HPDE6-E6E7 (cell line): Measurements from ENCODE around the gene FAM43A.

Experiments
- DNase-seq: peaks from one replicate; pipeline ENCODE4 v3.0.0; 2011; ENCODE audit warnings: missing footprints; ENCODE audit errors: extremely low spot score

FAM43A gene

DNA sequence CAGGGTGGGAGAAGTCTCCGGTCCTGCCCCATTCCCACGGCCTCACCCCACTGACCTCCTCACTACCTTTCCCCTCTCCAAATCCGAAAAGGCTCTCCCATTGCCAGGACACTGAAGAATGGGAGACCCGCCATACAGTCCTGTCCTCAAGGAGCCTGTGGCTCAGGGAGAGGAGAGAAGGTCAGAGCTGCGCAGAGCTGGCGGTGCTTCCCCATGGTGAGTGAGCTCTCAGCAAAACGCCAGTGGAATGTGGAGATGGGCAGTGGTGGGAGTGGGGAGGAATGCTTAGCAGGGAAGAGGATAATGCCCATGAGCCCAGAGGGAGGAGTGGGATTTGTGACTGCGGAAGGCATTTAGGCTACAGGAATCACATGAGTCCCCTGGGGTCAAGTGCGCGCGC, 20.1 kb downstream of the FAM43A start:
- DNase-seq: no peak

DNA sequence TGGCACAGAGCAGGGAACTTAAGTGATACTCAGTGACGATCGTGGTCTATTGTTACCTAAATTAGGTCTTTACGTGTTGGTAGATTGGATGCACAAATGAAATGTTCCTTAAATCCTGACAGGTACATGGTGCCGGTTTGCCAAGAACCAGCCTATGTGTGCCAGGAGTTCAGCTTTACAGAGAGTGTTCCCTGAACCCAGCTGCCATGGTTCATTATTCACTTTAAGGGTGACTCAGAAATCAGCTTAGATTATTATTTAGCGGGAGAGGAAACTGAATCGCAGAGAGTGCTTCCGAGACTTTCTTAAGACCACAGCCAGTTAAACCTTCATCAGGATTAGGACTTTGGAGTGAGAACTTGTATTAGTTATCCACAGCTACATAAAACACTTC, 21.5 kb downstream of the FAM43A start:
- no peak for DNase-seq

DNA sequence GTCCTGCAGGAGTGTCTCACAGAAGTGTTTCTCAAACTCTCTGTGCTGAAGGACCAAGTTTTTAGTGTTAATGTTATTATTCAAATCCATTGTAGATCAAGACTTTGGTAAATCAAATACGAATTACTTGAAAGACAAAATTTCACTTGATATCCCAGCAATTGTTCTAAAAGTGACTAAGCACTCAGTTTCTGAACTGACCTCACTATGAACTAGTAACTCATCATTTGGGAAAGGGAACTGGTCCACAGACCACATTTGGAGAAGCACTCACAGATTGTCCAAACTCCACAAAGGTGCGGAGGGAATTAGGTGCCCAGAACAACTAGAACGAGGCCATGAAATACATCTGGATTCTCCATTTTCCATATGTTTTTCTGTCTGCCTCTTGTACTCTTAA, 25.6 kb downstream of the FAM43A start:
- no peak for DNase-seq

DNA sequence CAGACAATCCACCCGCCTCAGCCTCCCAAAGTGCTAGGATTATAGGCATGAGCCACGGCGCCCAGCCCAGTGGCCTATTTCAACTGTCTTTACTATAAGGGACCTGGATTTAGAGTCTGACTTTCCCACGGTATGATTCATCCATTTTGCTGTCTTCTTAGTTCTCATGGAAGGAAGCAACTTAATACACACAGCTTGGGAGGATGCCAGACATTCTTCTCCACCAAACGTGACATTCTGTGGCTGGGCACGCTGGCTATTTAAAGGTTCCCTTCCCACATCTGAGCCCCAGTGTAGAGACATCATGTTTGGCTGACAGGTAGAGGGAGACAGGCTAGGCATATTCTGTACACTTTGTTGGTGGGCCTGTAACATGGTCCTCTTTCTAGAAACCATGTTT, 26.2 kb downstream of the FAM43A start:
- peak; percentile 69 for DNase-seq

DNA sequence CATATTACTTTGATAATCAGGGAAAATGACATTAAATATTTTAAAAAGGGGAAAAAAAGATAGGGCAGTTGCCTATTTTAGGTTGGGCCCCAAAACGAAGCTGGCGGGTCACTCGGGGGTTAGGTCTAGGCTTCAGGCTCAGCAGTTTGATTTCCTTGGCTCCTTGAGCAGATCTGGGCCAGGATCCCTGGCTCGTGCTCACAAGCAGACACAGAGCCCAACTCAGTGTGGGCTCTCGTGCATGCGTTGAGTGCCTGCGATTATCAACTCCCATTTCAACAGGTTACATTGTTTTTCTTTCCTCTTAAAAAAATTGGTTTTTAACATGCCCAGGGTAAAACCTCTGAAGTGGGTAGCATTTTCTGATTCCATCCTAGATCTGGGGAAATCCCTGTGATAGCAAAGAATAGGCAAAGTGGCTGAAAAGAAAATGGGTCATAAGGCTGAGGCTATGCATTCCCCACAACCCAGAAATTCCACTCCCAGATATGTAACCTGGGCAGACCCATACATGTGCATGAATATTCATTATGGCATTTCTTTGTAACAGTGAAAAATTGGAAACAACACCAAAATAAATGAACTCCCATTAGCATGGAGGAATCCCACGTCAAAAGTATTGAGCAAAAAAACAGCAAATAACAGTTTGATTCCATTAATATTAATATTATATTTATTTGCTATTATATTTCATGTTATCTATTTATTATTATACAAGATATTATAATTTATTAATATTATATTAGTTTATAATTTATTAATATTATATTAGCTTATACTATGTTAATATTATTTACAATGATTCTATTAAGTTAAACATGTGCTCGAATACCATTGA, 27.8 kb downstream of the FAM43A start:
- no peak for DNase-seq

DNA sequence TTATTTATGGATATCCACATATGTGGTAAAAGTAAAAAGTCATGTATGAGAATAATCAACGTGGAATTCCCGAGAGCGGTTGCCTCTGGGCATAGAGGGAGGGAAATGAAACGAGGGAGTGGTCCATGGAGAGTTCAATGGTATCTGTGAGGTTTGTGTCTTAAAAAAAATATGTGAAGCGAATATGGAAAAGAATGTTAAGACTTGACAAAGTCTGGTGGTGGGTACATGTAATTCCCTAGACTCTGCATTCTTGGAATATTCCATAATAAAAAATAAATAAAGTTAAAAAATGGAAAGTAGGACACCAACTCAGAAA, 28.4 kb downstream of the FAM43A start:
- DNase-seq: no peak

DNA sequence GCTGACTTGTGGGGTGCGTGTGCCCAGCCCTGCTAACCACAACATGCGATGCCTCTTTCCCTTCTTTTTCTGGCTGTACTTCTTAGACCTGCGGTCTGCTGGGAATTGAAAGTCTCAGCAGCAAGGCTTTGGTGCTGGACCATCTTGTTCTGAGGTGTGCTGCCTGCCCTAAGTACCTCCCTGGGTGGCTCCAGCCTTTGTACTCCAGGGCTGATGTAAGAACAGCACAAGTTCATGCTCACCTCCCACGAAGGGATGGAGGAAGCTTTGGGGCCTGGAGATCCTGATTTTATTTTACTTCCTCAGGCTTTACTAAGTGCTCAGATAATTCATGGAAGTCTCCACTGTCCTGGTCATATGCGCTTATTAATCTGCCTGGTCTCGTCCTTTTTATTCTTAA, 28.9 kb downstream of the FAM43A start:
- no peak for DNase-seq

DNA sequence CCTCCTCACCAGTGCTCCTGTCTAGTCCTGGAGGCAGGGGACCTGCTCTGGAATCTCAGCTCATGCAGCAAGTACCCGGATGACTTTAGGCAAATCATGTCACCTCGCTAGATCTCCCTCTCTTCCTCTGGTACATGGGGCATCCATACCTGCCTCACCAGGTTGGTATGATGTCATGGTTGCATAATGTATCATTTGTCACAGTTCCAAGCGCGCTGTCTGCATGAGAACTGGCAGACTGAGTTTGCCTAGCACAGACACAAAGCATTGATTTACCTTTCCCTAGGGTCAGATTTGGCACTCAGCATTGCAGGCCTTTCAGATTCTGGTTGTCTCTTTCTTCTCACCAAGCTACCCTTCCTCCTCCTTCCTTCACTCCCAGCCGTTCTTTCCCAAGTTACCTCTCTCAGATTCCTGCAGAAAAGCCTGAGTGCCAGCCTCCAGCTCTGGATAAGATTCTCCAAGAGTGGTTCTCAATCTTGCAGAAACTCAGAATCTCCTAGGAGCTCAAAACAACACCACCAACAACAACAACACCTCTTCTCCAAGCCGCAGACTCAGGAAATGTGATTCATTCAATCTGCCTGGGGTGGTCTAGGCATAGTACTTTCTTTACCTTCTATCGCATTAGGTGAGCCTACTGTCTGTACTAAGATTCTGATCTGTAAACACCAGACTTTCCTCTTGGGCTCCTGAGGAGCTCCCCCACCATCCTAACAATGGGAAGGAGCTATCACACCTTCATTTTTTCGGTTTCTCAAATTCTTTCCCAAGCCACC, 29.5 kb downstream of the FAM43A start:
- peak; percentile 36 for DNase-seq

DNA sequence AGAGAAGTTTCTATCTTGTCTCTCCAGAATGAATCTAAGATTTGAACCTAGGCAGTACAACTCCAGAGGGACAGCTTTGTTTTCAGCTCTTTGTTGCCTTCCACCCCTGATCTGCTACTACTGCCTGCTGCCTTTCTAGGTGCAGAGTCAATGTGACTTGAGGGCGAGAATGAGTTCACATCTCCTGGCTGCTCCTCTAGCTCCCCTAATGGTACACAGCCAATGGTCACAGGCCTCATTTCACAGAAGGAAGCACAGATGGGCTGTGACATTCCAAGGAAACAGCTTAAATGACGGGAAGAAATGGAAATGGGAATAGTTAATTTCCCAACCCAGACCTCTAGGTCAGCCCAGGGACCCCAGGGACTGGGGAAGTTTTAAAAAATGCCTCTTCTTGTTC, 32.4 kb downstream of the FAM43A start:
- DNase-seq: no peak

DNA sequence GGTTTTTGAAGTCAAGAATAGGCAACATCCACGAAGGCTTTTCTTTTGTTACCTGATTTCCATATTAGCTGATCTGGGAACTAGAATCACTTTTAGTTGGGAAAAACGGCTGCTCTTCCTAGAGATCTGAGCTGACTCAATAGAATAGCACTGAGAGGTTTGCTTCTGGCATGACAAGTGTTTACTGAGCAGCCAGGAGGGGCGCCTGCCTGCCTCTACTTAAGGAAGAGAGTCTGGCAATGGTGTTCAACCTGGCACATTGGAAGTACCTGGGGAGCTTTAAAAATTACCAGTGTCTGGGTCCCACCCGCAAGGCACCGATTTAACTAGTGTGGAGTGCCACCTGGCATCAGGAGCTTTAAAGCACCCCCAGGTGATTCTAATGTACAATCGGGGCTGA, 34.4 kb downstream of the FAM43A start:
- DNase-seq: no peak

DNA sequence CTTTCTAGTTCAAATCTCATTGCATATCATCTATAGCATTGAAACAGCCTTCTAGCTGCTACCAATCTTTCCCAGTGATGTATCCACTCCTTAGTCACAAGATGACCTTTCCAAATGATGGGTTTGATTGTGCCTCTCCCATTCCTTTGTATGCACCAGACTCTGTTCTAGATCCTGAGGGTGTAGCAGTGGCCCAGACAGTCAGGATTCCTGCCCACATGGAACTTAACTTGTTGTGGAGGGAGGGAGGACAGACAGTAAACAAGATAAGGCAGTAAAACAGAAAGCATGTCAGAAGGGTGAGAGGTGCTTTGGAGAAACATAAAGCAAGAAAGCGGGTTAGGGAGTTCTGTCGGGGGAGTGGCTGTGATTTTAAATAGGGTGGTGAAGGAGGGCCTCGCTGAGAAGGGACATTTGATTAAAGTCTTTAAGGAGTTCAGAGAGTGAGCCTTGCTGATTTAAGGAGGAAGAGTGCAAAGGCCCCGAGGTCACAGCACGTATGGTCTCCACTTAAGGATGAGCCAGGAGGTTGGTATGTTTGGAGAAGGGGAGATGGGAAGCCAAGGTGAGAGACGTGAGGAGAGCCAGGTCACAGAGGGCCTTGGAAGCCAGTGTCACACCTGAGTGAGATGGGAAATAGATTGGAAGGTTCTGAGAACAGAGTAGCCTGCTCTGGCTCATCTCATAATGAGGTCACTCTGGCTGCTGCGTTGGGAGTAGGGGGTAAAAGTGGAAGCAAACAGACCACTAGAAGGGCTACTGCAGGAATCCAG, 38.3 kb downstream of the FAM43A start:
- DNase-seq: no peak

DNA sequence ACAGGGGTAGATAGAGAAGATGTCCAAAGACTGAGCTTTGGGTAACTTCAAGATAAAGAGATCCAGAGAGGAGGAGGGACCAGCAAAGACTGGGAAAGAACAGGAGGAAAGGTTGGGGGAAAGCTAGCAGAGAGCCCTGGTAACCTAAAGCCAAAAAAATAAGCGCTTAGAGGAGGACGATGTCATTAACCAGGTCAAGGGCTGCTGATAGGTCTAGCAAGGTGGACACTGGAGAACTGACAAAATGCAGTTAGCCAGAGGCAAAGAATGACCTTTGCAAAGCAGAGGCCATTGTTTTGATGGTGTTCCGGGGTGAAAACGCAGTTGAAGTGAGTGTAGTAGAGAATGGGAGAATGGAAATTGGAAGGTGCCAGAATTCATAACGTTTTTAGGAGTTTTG, 39.7 kb downstream of the FAM43A start:
- DNase-seq: no peak

DNA sequence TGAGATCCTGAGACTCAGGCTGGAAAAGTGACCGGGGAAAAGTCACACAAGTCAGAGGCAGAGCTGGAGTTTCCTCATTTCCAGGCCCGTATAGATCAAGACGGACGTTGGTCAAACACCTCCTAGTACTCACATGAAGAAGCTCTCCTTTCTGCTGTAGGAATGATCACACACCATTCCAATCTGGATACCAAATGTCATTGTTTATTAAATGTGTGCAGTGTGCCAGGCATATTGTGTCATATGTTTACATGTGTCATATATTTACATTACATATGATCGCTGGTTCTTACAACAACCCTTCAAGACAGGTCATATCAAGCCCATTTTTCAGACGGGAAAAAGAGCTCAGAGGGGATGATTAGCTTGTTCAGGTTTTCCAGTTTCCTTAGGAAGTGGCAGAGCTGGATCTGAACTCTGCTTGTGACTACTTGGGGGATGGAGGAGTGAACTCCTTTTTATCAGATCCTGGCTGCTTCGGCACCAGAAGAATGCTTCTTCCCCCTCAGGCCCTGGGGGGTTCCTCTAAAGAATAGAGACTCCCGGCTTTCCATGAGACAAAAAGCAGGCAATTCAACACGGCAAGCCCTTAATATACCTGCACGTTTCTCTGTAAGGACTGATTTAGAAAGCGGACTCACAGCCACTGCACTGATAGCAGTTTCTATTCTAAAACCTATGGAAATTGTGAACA, 41.9 kb downstream of the FAM43A start:
- no peak for DNase-seq

DNA sequence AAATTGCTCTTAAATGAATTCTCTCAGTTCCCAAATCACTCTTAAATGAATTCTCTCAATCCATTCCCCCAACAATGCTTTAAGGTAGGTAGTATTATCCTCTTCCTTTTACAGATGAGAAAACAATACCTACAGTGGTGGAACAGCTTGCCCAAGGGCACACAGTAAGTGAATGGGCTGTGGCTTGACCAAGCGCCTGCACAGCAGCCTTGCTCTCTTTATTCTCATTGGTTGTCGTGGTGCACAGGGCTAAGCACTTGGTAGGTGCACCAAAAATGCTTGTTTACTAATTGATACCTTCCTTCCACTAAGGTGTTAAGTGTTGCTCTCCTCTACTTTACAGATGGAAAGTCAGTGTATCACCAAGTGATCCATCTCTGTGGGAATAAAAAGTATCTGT, 43.3 kb downstream of the FAM43A start:
- no peak for DNase-seq

DNA sequence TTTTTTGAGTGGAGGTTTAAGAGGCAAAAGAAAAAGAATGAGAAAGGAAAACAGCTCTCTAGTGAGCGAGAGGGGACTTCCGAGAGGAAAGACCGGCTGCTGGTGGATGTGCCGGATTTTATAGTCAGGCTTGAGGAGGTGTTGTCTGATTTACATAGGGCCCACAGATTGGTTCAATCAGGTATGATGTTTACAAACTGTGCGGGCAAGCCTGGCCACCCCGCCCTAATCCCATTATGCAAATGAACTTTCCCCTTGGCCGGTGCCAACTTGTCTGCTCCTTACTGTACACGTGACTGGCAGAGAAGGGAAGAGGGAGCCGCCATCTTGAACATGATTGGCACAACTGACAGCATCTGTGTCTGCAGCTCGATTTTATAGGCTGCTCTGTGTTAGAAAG, 44.7 kb downstream of the FAM43A start:
- DNase-seq: no peak

DNA sequence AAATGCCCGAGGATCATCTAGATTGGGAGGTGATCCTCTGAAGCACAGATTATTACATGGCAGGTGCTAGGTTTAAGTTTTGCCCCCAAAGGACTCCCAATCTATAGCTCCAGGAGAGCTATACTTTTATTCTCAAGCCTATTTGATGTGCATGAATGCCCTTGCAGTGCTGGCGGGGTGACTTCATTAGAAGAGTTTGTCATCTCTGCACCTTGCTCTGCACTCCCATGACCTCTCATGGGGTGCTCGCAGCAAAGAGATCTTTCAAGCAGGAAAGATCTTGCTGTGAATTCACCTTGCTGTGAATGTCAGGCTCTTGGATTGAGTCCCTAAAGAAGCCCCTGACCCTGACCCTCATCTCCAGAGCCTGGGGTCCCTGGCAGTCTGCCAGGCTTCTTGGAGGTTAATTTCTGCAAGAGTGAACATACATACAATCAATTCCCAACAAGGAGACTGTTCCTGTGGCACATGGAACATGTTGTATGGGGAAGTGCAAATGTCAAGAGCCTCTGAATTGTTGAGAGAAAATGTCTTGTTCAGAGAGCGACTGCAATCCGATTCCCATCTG, 45.9 kb downstream of the FAM43A start:
- no peak for DNase-seq

DNA sequence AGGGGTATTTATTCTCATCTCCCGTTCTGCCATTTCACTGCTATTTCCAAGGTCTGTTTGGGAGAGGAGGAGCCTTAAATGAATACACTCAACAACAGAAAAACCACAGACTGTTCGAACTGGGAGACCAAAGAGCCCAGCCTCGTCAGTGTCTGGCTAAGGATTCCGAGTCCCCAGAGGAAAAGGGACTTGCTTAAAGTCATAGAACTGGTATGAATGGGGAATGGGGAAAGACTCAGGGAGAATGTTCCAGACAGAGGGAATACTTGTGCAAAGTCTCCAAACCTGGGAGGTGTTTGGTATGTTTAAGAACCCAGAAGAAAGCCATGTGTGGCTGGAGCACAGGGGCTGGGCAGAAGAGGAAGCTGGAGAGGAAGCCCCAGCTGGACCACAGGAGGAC, 46.9 kb downstream of the FAM43A start:
- no peak for DNase-seq

DNA sequence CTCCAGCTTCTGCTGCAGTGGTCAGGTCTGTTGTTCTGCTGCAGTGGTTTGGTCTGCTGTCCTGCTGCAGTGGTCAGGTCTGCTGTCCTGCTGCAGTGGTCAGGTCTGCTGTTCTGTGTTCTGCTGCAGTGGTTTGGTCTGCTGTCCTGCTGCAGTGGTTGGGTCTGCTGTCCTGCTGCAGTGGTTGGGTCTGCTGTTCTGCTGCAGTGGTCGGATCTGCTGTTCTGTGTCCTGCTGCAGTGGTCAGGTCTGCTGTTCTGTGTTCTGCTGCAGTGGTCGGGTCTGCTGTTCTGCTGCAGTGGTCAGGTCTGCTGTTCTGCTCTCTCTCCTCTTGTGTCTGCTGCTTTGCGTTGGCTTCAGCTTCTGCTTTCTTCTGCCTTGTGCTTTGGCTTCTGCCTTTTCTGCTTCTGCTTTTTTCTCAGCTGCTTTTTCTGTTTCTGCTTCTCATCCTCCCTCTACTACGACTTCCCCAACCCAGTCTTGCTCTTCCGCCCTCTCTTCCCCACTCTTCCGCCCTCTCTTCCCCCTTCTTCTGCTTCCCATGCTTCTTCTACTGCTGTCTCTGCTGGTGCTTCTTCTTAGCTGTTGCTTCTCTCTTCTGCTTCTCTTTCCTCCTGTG, 50.7 kb downstream of the FAM43A start:
- DNase-seq: no peak

DNA sequence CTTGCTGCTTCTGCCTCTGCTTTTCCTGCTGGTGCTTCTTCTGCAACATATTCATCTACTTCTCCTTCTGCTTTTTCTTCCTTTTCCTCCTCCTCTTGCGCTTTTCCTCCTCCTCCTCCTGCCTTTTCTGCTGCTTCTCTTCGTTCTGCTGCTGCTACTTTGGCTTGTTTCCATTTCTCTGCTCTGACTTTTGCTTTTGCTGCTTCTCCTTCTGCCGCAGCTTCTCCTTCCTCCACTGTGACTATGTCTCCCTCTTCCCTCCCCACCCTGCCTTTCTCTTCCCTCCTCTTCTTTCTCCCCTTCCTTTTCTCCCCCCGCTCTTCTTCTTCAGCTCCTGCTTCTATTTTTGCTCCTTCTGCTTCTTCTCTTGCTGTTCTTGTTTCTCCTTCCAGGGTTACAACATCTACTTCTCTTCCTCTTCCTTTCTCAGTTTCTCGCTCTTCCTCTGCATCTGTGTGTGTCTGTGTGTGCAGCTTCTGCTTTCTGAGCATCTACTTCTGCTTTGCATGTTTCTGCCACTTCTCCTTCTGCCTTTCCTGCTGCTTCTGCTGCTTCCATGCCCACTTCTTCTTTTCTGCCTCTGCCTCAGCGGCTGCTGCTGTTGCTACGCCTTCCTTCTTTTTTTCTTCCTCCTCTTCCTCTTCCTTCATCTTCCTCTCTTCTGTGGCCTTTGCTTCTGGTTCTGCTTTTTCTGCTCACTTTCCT, 51.4 kb downstream of the FAM43A start:
- no peak for DNase-seq
